ENCODE results near the gene ZNF519. TPM values are rescaled to one million over a fixed set of nuclear protein-coding genes. Genes with fewer than 3 reads are reported as not detected.

Gene ZNF519
- total and polyA plus RNA-seq, 12 donors = 1.0 to 5.8 (median 2.7) TPM

DNA sequence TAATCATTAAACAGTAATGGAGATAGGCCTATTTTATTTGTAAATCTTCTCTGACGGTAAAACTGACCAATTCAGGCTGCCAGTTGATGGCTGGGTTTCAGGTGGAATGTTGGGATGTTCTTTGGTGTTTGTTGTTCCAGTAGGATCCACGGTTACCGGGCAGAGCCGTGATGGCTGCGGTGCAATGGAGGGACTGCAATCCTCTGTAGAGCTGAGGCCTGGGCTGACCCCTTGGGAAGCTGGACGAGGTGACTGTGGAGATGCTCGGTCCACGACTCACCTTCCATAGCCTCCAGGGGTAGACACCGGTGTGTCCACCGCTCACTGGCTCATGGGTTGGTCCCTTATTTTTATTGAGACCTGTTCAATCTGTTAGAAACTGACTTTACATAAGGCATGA is 42.5 kb downstream of the ZNF519 start:
- no peak for ATAC-seq
- Histone ChIP-seq H3K36me3 (no peaks in the 10 kb centered on the region), H3K9me3 (no peaks in the 10 kb centered on the region), H3K4me1 (no peaks in the 10 kb centered on the region), H3K4me3 (no peak overlapping the region), H3K27ac (no peak overlapping the region), H3K27me3 (no peaks in the 10 kb centered on the region)
- 80 to 92% methylated on average over 10 of the region's 10 CpGs for WGBS, 2 donors
- intact Hi-C loops (cut with DNase I) = loop anchor here in 6 of 10 donors (5.0 to 10.0 kb wide), 4 partner anchors 257 to 275 kb away; partner anchors contain the start of gene MC5R (in 4 of the 6)
- DNase-seq = no peak
- TF ChIP-seq, protein P1, sequence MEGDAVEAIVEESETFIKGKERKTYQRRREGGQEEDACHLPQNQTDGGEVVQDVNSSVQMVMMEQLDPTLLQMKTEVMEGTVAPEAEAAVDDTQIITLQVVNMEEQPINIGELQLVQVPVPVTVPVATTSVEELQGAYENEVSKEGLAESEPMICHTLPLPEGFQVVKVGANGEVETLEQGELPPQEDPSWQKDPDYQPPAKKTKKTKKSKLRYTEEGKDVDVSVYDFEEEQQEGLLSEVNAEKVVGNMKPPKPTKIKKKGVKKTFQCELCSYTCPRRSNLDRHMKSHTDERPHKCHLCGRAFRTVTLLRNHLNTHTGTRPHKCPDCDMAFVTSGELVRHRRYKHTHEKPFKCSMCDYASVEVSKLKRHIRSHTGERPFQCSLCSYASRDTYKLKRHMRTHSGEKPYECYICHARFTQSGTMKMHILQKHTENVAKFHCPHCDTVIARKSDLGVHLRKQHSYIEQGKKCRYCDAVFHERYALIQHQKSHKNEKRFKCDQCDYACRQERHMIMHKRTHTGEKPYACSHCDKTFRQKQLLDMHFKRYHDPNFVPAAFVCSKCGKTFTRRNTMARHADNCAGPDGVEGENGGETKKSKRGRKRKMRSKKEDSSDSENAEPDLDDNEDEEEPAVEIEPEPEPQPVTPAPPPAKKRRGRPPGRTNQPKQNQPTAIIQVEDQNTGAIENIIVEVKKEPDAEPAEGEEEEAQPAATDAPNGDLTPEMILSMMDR (IDR thresholded peaks at IDR 0.05) = no peak

DNA sequence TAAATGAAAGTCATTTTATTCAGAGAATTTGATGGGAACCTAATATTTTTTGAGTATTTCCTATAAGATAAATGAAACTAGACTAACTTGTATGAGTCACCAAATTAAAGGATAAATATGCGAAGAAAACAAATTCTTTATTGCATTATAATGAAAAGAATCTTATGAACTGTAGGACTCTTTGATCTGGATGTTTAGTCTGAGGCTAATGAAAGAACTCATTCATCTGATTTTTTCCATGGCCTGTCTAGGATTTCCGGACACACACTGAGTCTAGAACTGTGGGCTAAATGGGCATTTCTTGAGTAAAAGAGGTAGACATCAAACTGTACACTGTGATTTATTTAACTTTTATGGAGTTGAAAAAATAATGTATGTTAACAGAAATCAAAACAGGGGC is 43.0 kb downstream of the ZNF519 start:
- H3K27me3 ChIP-seq = no peaks in the 10 kb centered on the region
- H3K27ac ChIP-seq = no peak overlapping the region
- H3K9me3 ChIP-seq = no peaks in the 10 kb centered on the region
- DNase-seq (no peak), ATAC-seq (no peak)
- intact Hi-C loops (cut with DNase I) = loop anchor here in 6 of 10 donors (5.0 to 10.0 kb wide), 4 partner anchors 257 to 274 kb away; partner anchors contain the start of gene MC5R (in 4 of the 6)
- no peak overlapping the region for H3K4me3 ChIP-seq
- 92 to 98% methylated on average over 2 of the region's 2 CpGs for WGBS, 2 donors
- TF ChIP-seq, protein P1 (IDR thresholded peaks at IDR 0.05) = no peak
- no peaks in the 10 kb centered on the region for H3K36me3 ChIP-seq
- no peaks in the 10 kb centered on the region for H3K4me1 ChIP-seq

DNA sequence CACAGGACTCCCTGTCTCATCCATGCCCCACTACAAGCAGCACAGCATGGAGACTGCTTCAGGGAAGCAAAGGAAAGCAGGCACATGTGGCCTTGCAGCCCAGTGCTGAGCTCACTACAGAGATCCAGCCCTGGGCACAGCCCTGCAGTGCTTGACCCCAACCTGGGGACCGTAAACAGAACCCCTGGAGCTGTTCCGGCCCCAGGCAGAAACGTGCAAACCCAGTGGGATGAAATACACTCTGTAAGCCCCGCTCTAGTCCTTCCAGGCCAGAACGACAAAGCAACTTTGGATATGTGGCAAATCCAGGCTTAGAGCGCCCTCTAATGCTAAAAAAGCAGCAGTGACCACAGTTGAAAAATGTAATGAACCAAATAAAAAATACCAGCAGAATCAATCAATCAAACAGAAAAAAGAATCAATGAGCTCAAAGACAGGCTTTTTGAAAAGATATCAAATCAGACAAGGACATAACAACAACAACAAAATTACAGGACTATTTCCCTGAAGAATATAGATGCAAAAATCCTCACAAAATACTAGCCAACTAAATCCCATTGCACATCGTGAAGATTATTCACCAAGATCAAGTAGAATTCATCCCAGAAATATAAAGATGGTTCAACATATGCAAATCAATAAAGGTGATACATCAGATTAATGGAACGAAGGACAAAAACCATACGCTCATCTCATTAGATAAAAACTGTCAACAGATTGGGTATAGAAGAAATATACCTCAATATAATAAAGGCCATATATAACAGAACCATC is 45.6 kb downstream of the ZNF519 start:
- intact Hi-C loops (cut with DNase I) = loop anchor here (1.0 to 10.0 kb wide), 6 partner anchors 254 to 272 kb away; partner anchors contain the start of gene MC5R (in 8 of the 10)
- 32 to 36% methylated on average over 9 of the region's 9 CpGs for WGBS, 2 donors
- TF ChIP-seq, protein P1 (IDR thresholded peaks at IDR 0.05) = peak; percentile 29 to 71 (median 60)
- H3K9me3 ChIP-seq = no peaks in the 10 kb centered on the region
- no peak overlapping the region for H3K4me3 ChIP-seq
- H3K36me3 ChIP-seq = no peaks in the 10 kb centered on the region
- ATAC-seq (peak in 5 of 8 donors; percentile 42 to 72 (median 69)), DNase-seq (no peak)
- no peaks in the 10 kb centered on the region for H3K4me1 ChIP-seq
- H3K27me3 ChIP-seq = no peaks in the 10 kb centered on the region
- no peak overlapping the region for H3K27ac ChIP-seq

DNA sequence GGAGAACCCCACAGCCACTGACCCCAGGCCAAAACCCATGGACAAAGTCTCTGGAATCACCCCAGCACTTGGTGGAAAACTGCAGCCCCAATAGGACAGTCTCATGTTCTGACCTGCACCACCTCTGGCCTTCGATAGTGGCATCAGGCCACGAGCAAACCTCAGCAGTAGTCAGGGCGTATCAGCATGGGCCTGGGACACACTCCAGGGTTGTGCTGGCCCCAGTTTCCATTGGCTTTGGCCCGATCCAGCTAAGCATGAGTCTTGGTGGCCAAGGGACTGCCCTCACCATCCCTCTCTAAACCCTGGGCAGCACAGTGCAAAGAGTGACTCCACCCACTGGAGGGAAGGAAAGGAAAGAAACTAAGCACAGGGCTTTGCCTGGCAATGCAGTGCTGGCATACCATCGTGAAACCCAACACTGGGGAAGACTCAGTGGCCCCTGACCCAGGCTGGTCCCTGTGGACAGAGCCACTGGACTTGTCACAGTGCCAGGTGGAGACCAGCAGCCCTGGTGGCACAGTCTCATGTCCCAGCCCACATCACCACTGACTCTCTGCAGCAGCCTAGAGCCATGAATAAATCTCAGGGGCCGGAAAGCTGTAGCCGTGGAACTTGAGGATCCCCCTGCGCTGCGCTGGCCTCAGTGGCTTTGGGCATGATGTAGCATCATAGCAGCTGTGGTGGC is 46.3 kb downstream of the ZNF519 start:
- Histone ChIP-seq H3K4me1 (no peaks in the 10 kb centered on the region), H3K27me3 (no peaks in the 10 kb centered on the region), H3K36me3 (no peaks in the 10 kb centered on the region), H3K4me3 (no peak overlapping the region), H3K27ac (no peak overlapping the region), H3K9me3 (no peaks in the 10 kb centered on the region)
- WGBS, 2 donors = 86 to 89% methylated on average over 9 of the region's 9 CpGs
- intact Hi-C loops (cut with DNase I) = loop anchor here (1.0 to 10.0 kb wide), 6 partner anchors 254 to 271 kb away; partner anchors contain the start of gene MC5R (in 8 of the 10)
- DNase-seq = no peak
- peak in 3 of 8 donors; percentile 17 to 44 (median 24) for ATAC-seq
- TF ChIP-seq, protein P1 (IDR thresholded peaks at IDR 0.05) = no peak

Measured in heart right ventricle (tissue), 16 donors.